Lung (tissue), 12 donors: ENCODE measurements around the gene DNAJC6. TPM values are rescaled to one million over a fixed set of nuclear protein-coding genes. Genes with fewer than 3 reads are reported as not detected.
A peak's percentile ranks its signal among the peaks of the same experiment; 100 is the strongest.

Experiments
- ATAC-seq: fragments of 200-7000 bp; cut with Tn5 transposase; one replicate; pipeline ENCODE4 v1.9.1; 2020; ENCODE audit warnings: moderate number of reproducible peaks; ENCODE audit not compliant: insufficient read depth, low FRiP score
- DNase-seq, 3 donors: peaks; one replicate each; pipeline ENCODE4 v3.0.0-alpha.2; 2013 to 2017
- H3K27ac ChIP-seq, 2 donors: one replicate each; pipeline ENCODE4 v1.5.1; 2013; ENCODE audit warnings: mild to moderate bottlenecking in 2 of 2, moderate library complexity in 2 of 2, control low read depth in 1 of 2, inconsistent platforms in 1 of 2, low read depth in 1 of 2, low read length in 1 of 2
- H3K27me3 ChIP-seq, 3 donors: one replicate each; pipeline ENCODE4 v1.5.1; 2013; ENCODE audit warnings: low read length in 2 of 3; ENCODE audit not compliant: control insufficient read depth in 3 of 3, insufficient read depth in 3 of 3
- H3K36me3 ChIP-seq, 4 donors: one replicate each; pipeline ENCODE4 v1.5.1; 2013; ENCODE audit warnings: low read length in 4 of 4, mild to moderate bottlenecking in 1 of 4, moderate library complexity in 1 of 4; ENCODE audit not compliant: control insufficient read depth in 4 of 4, insufficient read depth in 4 of 4
- H3K4me1 ChIP-seq, 5 donors: one replicate each; pipeline ENCODE4 v1.5.1; 2013; ENCODE audit warnings: low read length in 5 of 5, mild to moderate bottlenecking in 2 of 5, moderate library complexity in 1 of 5; ENCODE audit not compliant: control insufficient read depth in 5 of 5, insufficient read depth in 5 of 5
- H3K4me3 ChIP-seq: one replicate; pipeline ENCODE4 v1.5.1; 2013; ENCODE audit warnings: mild to moderate bottlenecking, control low read depth, moderate library complexity
- H3K9ac ChIP-seq, 2 donors: one replicate each; pipeline ENCODE4 v1.5.1; 2013; ENCODE audit warnings: low read length in 2 of 2, control low read depth in 1 of 2; ENCODE audit not compliant: insufficient read depth in 1 of 2
- H3K9me3 ChIP-seq, 4 donors: one replicate each; pipeline ENCODE4 v1.5.1; 2013; ENCODE audit warnings: low read length in 3 of 4, mild to moderate bottlenecking in 1 of 4, moderate library complexity in 1 of 4; ENCODE audit not compliant: control insufficient read depth in 4 of 4, insufficient read depth in 3 of 4
- WGBS, 2 donors: extraction: QIAGEN DNeasy Blood & Tissue Kit; methylation state at CpG; one replicate each; pipeline ENCODE4 v1.1.7; 2013; 5-methylcytosine and 5-hydroxymethylcytosine counted together
- polyA plus RNA-seq, 2 donors: library from polyadenylated mRNA; stranded (reverse); fragments of 200-250 nt; gene quantifications; one replicate each; pipeline ENCODE4 v1.2.1, GENCODE V29; 2013
- total RNA-seq, 2 donors: library from RNA; depleted of rRNA in 1 of 2; stranded (reverse); fragments of >200 nt in 1 of 2; gene quantifications; one replicate each; pipeline ENCODE4 v1.2.1, GENCODE V29; 2014 to 2021
- TF ChIP-seq, protein P1 (sequence below): IDR thresholded peaks from 2 replicates; pipeline ENCODE4 v1.5.1; 2012; ENCODE audit warnings: mild to moderate bottlenecking; ENCODE audit errors: control extremely low read depth, extremely low read depth
- donor health status: control.
- donor health status: control.
- donor health status: Bipolar disorder and iron deficiency.
- donor health status: healthy.
- donor health status: DM: yes; HTN: yes; CAD: no.

DNAJC6 gene
- total and polyA plus RNA-seq, 4 donors, result 0.96 to 5.0 (median 3.0) TPM

DNA sequence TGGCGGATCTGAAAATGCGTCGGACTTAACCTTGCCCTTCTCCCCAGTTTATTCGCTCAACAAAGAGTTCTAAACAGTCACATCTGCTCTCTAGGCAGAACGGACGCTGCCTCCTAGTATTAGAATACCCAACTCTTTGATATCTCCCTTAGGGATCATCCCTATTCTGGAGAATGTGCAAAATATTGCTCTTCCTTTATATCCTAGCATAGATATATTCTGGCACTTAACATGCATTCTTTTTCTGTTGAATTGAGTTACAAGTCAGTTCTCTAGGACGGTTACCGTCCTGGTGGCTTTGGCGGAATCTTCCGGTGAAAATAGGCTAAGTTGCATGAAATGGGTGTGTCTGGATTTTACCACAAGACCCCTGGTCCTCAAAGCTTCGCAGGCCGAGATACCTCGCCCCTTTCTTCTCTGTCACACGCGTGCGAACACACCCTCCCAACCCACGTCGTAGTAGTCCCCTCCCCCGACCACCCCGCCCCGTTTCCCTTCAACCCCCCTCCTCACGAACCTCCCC, 501 bp upstream of the DNAJC6 start:
- ATAC-seq (no peak), DNase-seq (peak in 1 of 3 donors; percentile 1)
- 13 to 17% methylated on average over 22 of the region's 22 CpGs for WGBS, 2 donors
- Histone ChIP-seq H3K9me3 (no peaks in the 10 kb centered on the region), H3K27ac (no peak overlapping the region), H3K4me1 (peaks cover 0 to 6% (median 4%) of the 10 kb centered on the region in 5 donors), H3K27me3 (peaks cover 0 to 23% (median 20%) of the 10 kb centered on the region in 3 donors), H3K36me3 (no peaks in the 10 kb centered on the region), H3K4me3 (no peak overlapping the region), H3K9ac (no peak overlapping the region)
- TF ChIP-seq, protein P1, sequence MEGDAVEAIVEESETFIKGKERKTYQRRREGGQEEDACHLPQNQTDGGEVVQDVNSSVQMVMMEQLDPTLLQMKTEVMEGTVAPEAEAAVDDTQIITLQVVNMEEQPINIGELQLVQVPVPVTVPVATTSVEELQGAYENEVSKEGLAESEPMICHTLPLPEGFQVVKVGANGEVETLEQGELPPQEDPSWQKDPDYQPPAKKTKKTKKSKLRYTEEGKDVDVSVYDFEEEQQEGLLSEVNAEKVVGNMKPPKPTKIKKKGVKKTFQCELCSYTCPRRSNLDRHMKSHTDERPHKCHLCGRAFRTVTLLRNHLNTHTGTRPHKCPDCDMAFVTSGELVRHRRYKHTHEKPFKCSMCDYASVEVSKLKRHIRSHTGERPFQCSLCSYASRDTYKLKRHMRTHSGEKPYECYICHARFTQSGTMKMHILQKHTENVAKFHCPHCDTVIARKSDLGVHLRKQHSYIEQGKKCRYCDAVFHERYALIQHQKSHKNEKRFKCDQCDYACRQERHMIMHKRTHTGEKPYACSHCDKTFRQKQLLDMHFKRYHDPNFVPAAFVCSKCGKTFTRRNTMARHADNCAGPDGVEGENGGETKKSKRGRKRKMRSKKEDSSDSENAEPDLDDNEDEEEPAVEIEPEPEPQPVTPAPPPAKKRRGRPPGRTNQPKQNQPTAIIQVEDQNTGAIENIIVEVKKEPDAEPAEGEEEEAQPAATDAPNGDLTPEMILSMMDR, result no peak

DNA sequence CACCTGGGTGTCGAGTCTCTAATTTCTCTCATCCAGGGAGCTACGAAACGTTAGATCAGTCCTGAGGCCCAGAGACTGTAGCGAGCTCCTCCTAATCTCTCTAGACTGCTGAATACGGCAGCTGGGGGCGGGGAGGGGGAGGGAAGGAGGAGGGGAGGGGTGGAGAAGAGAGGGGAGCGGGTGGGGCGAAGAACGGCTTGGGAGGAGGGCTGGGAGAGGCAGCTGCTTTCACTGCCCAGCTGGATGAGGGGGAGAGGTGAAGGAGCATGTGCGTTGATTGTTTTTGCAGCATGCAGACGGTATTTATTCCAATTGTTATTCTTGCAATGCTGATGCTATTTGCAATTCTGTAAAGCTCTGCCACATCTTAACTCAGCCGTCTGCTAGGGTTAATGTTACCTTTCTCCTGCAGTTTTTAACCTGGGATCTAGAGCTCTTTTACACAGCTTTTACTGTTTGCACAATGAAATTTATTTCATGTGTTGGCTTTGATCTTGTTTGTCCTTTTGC, 790 bp downstream of the DNAJC6 start:
- peaks cover 0 to 6% (median 4%) of the 10 kb centered on the region in 5 donors for H3K4me1 ChIP-seq
- WGBS, 2 donors, result 8 to 15% methylated on average over 11 to 12 of the region's 12 CpGs
- H3K9me3 ChIP-seq, result no peaks in the 10 kb centered on the region
- peak in 2 of 3 donors; percentile 67 to 72 for DNase-seq
- peaks cover 0 to 23% (median 20%) of the 10 kb centered on the region in 3 donors for H3K27me3 ChIP-seq
- no peak overlapping the region for H3K4me3 ChIP-seq
- TF ChIP-seq, protein P1, result no peak
- no peak overlapping the region for H3K9ac ChIP-seq
- no peak for ATAC-seq
- H3K27ac ChIP-seq, result no peak overlapping the region
- H3K36me3 ChIP-seq, result no peaks in the 10 kb centered on the region

DNA sequence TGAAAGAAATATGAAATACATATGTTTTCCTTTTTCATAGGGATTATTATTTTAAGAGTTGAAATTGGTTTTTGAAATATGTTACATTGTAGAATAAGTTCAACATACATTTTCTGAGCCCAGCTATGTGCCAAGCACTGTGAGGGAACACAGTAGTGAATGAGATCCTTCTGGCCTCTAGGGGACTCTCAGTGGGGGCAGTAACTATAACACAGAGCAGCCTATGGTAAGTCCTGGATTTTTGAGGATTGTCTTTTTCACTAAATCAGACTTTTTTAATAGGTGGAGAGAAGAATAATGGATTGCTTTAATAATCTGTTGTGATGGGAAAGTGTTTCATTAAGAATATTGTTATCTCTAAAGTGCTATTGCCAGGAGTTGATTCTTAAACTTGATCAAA, 2.4 kb downstream of the DNAJC6 start:
- ATAC-seq, result no peak
- no peaks in the 10 kb centered on the region for H3K9me3 ChIP-seq
- TF ChIP-seq, protein P1, result no peak
- H3K9ac ChIP-seq, result no peak overlapping the region
- no peak for DNase-seq
- no peaks in the 10 kb centered on the region for H3K36me3 ChIP-seq
- peaks cover 0 to 23% (median 20%) of the 10 kb centered on the region in 3 donors for H3K27me3 ChIP-seq
- H3K4me1 ChIP-seq, result peaks cover 0 to 6% (median 4%) of the 10 kb centered on the region in 5 donors
- H3K27ac ChIP-seq, result no peak overlapping the region
- no peak overlapping the region for H3K4me3 ChIP-seq

DNA sequence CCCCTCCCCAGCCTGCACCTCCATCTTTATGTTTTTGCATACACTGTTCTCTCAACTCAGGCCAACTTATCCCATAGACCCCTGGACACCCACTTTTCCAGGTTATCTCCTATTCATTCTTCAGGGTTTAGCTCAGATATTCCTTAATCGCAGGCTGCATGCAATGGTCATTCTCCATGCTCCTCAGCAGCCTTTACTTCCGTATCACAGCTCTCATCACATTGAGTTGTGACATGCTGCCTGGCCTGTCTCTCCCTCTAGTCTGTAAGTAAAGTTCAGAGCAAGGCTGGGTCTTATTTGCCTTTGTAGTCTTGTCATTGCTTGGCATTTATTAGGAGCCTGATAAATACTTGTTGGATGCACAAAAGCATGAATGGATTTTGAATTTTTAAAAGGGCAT, 6.9 kb downstream of the DNAJC6 start:
- DNase-seq, result no peak
- no peak for ATAC-seq
- Histone ChIP-seq H3K9me3 (no peaks in the 10 kb centered on the region), H3K4me3 (no peak overlapping the region), H3K27ac (no peak overlapping the region), H3K9ac (no peak overlapping the region), H3K36me3 (no peaks in the 10 kb centered on the region), H3K4me1 (no peaks in the 10 kb centered on the region), H3K27me3 (peaks cover 0 to 4% (median 4%) of the 10 kb centered on the region in 3 donors)
- TF ChIP-seq, protein P1, result no peak
- 88 to 89% methylated on average over 2 of the region's 2 CpGs for WGBS, 2 donors
